Type B pancreatic cell (in vitro differentiated cells): Measurements from ENCODE around the gene ZMIZ1. TPM values are rescaled to one million over a fixed set of nuclear protein-coding genes. Genes with fewer than 3 reads are reported as not detected.
A peak's percentile ranks its signal among the peaks of the same experiment; 100 is the strongest.

ENCODE experiments used
- DNase-seq: peaks from one replicate; pipeline ENCODE4 v3.0.0; 2021; ENCODE audit warnings: mixed read lengths; ENCODE audit not compliant: unreplicated experiment; ENCODE audit errors: extremely low spot score
- H3K27ac Mint-ChIP-seq: 2 replicates; pipeline ENCODE4 v1.8.0; 2021; ENCODE audit warnings: mild to moderate bottlenecking, mixed read lengths
- H3K27me3 Mint-ChIP-seq: 2 replicates; pipeline ENCODE4 v1.8.0; 2021; ENCODE audit warnings: mixed read lengths
- H3K36me3 Mint-ChIP-seq: 2 replicates; pipeline ENCODE4 v1.8.0; 2021; ENCODE audit warnings: mixed read lengths
- H3K4me1 Mint-ChIP-seq: one replicate; pipeline ENCODE4 v1.8.0; 2021; ENCODE audit warnings: mixed read lengths; ENCODE audit not compliant: unreplicated experiment
- H3K4me3 Mint-ChIP-seq: 2 replicates; pipeline ENCODE4 v1.8.0; 2021; ENCODE audit warnings: mild to moderate bottlenecking, mixed read lengths
- H3K9me3 Mint-ChIP-seq: 2 replicates; pipeline ENCODE4 v1.8.0; 2021; ENCODE audit warnings: mixed read lengths
- CTCF ChIP-seq: fragments of 200-600 bp; sonication (generic); conservative IDR thresholded peaks from 2 replicates; pipeline ENCODE4 v1.5.0; 2021; ENCODE audit warnings: antibody characterized with exemption, mild to moderate bottlenecking
- total RNA-seq: library from RNA; stranded (reverse); gene quantifications from 2 replicates; pipeline ENCODE4 v1.2.1, GENCODE V29; 2021; ENCODE audit warnings: low replicate concordance

The ZMIZ1 gene
- total RNA-seq, 1 donor from 2014 or later = 102 TPM

GRCh38 chr10:79059859-79060379 is 8.8 kb upstream of the ZMIZ1 start:
- peaks cover 3% of the 10 kb centered on the region for H3K27me3 Mint-ChIP-seq
- no peaks in the 10 kb centered on the region for H3K36me3 Mint-ChIP-seq
- H3K27ac Mint-ChIP-seq = peak overlapping the region; percentile 71
- no peak overlapping the region for H3K4me3 Mint-ChIP-seq
- TF ChIP-seq CTCF = no peak
- DNase-seq = no peak
- H3K9me3 Mint-ChIP-seq = no peaks in the 10 kb centered on the region
- peaks cover 20% of the 10 kb centered on the region for H3K4me1 Mint-ChIP-seq

DNA sequence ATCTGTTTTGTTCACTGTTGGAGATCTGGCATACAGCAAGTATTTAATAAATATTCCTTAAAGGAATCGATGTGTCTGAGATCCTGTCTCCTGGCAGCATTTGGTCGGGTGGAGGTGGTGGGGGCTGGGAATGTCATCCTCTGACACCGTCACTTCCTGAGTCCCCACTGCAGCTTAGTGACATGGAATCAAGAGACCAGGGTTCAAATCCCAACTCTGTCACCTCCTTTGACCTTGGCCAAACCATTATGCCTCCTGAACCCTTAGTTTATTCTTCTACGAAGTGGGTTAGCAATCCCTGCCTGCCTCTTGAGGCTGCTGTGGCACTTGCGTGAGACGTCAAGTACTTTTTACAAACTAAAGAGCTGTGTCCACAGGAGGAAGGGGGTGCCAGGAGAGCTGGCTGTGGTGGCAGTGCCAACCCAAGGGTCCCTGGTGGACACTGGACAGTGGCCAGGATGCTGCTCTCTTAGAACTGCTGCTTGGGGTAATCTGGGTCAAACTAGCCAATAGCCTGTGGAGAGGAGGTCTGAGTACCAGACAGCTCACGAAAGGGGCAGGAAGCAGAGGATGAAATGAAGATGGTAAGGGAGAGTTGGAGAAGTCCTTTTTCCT is 8.0 kb upstream of the ZMIZ1 start:
- Mint-ChIP-seq H3K4me1 (peaks cover 20% of the 10 kb centered on the region), H3K36me3 (no peaks in the 10 kb centered on the region), H3K27ac (no peak overlapping the region), H3K9me3 (no peaks in the 10 kb centered on the region), H3K4me3 (no peak overlapping the region), H3K27me3 (peaks cover 3% of the 10 kb centered on the region)
- no peak for TF ChIP-seq CTCF
- DNase-seq = no peak

GRCh38 chr10:79061441-79062315 is 7.1 kb upstream of the ZMIZ1 start:
- no peak for DNase-seq
- peaks cover 3% of the 10 kb centered on the region for H3K27me3 Mint-ChIP-seq
- no peak overlapping the region for H3K27ac Mint-ChIP-seq
- H3K36me3 Mint-ChIP-seq = no peaks in the 10 kb centered on the region
- peaks cover 20% of the 10 kb centered on the region for H3K4me1 Mint-ChIP-seq
- no peaks in the 10 kb centered on the region for H3K9me3 Mint-ChIP-seq
- no peak for TF ChIP-seq CTCF
- no peak overlapping the region for H3K4me3 Mint-ChIP-seq

DNA sequence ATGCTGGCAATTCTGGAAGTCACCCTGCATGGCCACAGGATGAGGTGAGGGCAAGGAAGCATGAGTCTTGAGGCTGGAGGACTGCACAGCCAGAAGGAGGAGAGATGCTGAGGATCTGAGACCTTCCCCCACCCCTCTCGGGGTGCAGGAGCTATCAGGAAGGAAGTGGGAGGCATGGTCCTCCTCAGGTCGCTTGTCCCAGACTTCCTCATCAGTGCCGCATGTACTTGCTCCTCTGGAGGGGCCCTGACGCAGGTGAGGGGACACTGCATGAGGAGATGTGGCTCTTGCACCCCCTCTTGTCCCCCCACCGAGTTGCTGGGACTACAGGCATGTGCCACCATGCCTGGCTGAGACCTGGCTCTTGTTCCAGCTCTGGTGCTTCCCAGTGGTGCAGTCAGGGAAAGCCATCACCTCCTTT is 5.7 kb upstream of the ZMIZ1 start:
- peaks cover 24% of the 10 kb centered on the region for H3K4me1 Mint-ChIP-seq
- no peaks in the 10 kb centered on the region for H3K9me3 Mint-ChIP-seq
- H3K4me3 Mint-ChIP-seq = peak overlapping the region; percentile 12
- no peak for DNase-seq
- no peak for TF ChIP-seq CTCF
- no peak overlapping the region for H3K27ac Mint-ChIP-seq
- H3K27me3 Mint-ChIP-seq = peaks cover 3% of the 10 kb centered on the region
- no peaks in the 10 kb centered on the region for H3K36me3 Mint-ChIP-seq

GRCh38 chr10:79063661-79064492 is 4.9 kb upstream of the ZMIZ1 start:
- Mint-ChIP-seq H3K36me3 (no peaks in the 10 kb centered on the region), H3K4me1 (peaks cover 20% of the 10 kb centered on the region), H3K27ac (peak overlapping the region; percentile 74), H3K27me3 (peaks cover 3% of the 10 kb centered on the region), H3K9me3 (no peaks in the 10 kb centered on the region), H3K4me3 (peak overlapping the region; percentile 41)
- TF ChIP-seq CTCF = no peak
- no peak for DNase-seq
